ENCODE data around the gene ZNF77.

DNA sequence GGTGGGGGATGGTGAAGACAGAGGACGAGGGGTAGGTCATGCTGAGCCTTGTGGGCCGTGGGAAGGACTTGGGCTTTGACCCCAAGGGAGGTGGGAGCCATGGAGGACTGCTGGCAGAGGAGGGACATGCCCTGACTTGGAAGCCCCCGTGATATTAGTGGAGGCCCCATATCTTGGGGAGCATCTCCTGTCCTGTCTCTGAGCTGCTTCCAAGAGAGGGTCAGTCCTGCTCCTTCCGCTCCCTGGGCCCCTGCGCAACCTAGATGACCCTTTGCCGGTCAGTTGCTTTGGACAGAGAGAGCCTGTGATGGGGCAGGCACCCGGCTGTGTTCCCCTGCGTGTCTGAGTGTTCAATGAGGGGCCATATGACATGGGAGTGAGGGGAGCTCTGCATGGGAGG, 37.8 kb upstream of the ZNF77 start:
- TF ChIP-seq, protein P1, sequence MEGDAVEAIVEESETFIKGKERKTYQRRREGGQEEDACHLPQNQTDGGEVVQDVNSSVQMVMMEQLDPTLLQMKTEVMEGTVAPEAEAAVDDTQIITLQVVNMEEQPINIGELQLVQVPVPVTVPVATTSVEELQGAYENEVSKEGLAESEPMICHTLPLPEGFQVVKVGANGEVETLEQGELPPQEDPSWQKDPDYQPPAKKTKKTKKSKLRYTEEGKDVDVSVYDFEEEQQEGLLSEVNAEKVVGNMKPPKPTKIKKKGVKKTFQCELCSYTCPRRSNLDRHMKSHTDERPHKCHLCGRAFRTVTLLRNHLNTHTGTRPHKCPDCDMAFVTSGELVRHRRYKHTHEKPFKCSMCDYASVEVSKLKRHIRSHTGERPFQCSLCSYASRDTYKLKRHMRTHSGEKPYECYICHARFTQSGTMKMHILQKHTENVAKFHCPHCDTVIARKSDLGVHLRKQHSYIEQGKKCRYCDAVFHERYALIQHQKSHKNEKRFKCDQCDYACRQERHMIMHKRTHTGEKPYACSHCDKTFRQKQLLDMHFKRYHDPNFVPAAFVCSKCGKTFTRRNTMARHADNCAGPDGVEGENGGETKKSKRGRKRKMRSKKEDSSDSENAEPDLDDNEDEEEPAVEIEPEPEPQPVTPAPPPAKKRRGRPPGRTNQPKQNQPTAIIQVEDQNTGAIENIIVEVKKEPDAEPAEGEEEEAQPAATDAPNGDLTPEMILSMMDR (conservative IDR thresholded peaks at IDR 0.05; ENCODE audit: low read length): no peak
- TF ChIP-seq EZH2phosphoT487 (IDR thresholded peaks at IDR 0.05; ENCODE audit: borderline replicate concordance, low read depth, low read length): no peak
